VCaP (cell line): Measurements from ENCODE around the gene AP1M2.
A peak's percentile ranks its signal among the peaks of the same experiment; 100 is the strongest.

ENCODE experiments used
- H3K27ac ChIP-seq: fragments of 450-650 bp; 2 replicates; pipeline ENCODE4 v1.5.1; 2017
- CTCF ChIP-seq: fragments of 450-650 bp; conservative IDR thresholded peaks from 2 replicates; pipeline ENCODE4 v1.5.1; 2017; ENCODE audit warnings: mild to moderate bottlenecking, moderate library complexity

AP1M2 gene

GRCh38 chr19:10587022-10587838 lies at the start of gene AP1M2:
Gene AP1M2 (minus strand): TSS chr19:10587312. CDS start chr19:10587231, 81 bp downstream.
- peak within 1 kb of the TSS; percentile 62 for H3K27ac ChIP-seq
- TF ChIP-seq CTCF = no peak

- no peak for TF ChIP-seq CTCF
- H3K27ac ChIP-seq = no peak overlapping the region
These were observed 49.3 kb upstream of the AP1M2 start for GRCh38 chr19:10636304-10636972.

DNA sequence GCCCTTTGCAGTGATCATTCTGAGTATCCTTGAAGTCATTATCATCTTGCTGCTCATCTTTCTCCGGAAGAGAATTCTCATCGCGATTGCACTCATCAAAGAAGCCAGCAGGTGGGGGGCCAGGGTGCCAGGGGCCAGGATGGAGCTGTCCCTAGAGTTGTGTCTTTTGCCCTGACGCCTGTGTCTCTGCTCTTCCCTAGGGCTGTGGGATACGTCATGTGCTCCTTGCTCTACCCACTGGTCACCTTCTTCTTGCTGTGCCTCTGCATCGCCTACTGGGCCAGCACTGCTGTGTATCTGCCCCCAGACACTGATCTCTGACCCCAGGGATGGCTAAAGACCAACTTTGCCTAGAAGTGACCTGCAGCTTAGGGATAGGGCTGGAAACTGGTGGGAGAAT lies 47.9 kb upstream of the AP1M2 start:
- no peak for TF ChIP-seq CTCF
- no peak overlapping the region for H3K27ac ChIP-seq

DNA sequence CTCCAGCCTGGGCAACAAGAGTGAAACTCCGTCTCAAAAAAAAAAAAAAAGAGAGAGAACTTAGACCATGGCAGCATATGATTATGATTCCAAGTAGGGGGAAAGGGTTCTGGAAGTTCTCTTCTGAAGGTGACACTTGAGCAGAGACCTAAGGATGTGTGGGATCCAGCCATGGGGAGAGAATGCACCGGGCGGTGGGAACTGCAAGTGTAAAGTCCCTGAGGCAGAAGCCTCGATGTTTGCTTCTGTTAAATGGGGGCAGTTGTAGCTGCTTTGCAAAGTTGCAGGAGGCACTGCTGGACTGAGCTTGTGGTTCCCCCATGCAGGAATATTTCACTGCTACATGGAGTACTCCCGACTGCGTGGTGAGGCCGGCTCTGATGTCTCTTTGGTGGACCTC lies 47.3 kb upstream of the AP1M2 start:
- H3K27ac ChIP-seq = no peak overlapping the region
- TF ChIP-seq CTCF = no peak

- no peak overlapping the region for H3K27ac ChIP-seq
- no peak for TF ChIP-seq CTCF
These were observed 44.8 kb upstream of the AP1M2 start for GRCh38 chr19:10631874-10632273.

DNA sequence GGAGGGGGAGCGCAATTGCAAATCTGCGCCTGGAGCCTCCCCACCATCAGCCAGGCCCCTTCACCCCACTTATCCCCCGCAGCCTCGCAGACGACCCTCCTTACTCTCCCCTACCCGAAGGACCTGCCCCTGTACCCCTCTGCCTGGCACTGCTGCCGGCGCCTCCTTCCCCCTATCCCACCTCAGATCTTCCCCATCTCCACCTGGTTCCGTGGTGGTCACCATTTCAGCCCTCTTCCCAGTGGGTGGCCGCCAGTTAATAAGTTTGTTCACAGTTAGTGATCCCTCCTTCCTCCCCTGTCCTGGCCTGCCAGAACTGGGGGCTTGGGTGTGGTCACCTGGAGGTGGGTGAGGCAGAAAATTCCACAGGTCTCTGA lies 38.6 kb upstream of the AP1M2 start:
- TF ChIP-seq CTCF = no peak
- peak overlapping the region; percentile 87; the same call in 1 of the 2 replicates for H3K27ac ChIP-seq

DNA sequence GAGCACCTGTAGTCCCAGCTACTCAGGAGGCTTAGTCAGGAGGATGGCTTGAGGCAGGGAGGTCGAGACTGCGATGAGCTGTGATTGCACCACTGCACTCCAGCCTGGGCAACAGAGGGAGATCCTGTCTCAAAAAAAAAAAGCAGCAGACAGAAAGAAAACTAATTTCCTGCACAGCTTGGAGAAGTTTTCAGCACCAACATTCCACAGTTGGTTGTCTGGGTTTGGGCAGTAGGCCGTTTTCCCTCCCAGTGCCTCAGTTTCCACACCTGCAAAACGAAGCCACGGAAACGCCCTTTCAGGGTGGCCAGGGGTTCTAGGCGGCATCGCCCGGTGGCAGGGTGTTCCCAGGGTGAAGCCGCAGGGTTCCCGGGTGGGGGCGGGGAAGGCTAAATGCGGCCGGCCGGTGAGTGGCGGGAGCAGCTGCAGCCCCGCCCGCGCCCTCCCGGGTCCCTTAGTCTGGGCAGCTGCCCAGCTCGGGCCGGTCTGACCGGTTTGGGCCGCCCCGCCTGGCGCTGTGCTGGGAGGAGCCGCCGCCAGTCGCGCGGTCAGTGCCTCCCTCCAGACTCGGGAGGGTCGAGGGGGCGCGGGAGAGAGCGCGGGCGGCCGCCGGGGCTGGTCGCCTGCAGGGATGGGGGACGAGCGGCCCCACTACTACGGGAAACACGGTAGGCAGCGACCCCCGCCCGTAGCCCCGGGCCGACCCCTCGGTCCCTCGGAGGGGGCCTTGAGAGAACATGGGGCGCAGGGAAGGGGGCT lies 38.1 kb upstream of the AP1M2 start, which contains the start of gene SLC44A2:
TSS of gene SLC44A2 (plus strand) at position 551 of the 759 bp plus-strand sequence. CDS start at position 632, 81 bp downstream.
- no peak for TF ChIP-seq CTCF
- H3K27ac ChIP-seq = peak within 1 kb of the TSS; percentile 87
